Ovary (tissue), 3 donors: ENCODE results near the gene RAET1E.

Experiments used
- POLR2A ChIP-seq: fragments of 450-650 bp; IDR thresholded peaks from one replicate; pipeline ENCODE4 v1.6.1; 2017; ENCODE audit warnings: antibody characterized with exemption, mild to moderate bottlenecking, moderate library complexity
- TF ChIP-seq, protein P1 (sequence below), 3 donors: fragments of 450-650 bp in 2 of 3; fragments of 200-600 bp in 1 of 3; IDR thresholded peaks; one replicate each; pipeline versions ENCODE4 v1.5.1 to v1.8.0; 2016 to 2022; ENCODE audit warnings: antibody characterized with exemption in 3 of 3, mild to moderate bottlenecking in 1 of 3
- donor health status: DM: no; HTN: no; CAD: no.

DNA sequence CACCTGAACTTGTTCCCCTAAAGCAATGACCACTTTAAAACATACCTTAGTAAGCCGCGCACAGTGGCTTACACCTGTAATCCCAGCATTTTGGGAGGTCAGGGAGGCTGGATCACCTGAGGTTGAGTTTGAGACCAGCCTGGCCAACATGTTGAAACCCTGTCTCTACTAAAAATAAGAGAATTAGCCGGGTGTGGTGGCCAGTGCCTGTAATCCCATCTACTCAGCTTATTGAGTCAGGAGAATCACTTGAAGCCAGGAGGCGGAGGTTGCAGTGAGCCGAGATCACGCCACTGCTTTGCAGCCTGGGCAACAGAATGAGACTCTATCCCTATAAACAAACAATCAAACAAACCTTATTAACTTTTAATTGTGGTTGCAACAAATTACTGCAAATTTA, 1.6 kb upstream of the RAET1E start:
- no peak for TF ChIP-seq POLR2A
- TF ChIP-seq, protein P1, sequence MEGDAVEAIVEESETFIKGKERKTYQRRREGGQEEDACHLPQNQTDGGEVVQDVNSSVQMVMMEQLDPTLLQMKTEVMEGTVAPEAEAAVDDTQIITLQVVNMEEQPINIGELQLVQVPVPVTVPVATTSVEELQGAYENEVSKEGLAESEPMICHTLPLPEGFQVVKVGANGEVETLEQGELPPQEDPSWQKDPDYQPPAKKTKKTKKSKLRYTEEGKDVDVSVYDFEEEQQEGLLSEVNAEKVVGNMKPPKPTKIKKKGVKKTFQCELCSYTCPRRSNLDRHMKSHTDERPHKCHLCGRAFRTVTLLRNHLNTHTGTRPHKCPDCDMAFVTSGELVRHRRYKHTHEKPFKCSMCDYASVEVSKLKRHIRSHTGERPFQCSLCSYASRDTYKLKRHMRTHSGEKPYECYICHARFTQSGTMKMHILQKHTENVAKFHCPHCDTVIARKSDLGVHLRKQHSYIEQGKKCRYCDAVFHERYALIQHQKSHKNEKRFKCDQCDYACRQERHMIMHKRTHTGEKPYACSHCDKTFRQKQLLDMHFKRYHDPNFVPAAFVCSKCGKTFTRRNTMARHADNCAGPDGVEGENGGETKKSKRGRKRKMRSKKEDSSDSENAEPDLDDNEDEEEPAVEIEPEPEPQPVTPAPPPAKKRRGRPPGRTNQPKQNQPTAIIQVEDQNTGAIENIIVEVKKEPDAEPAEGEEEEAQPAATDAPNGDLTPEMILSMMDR (IDR thresholded peaks at IDR 0.05), result no peak
